ENCODE measurements around the gene ATRNL1. TPM values are rescaled to one million over a fixed set of nuclear protein-coding genes. Genes with fewer than 3 reads are reported as not detected.

Gene ATRNL1
- total RNA-seq, 1 experiment from 2014 or later = not detected

DNA sequence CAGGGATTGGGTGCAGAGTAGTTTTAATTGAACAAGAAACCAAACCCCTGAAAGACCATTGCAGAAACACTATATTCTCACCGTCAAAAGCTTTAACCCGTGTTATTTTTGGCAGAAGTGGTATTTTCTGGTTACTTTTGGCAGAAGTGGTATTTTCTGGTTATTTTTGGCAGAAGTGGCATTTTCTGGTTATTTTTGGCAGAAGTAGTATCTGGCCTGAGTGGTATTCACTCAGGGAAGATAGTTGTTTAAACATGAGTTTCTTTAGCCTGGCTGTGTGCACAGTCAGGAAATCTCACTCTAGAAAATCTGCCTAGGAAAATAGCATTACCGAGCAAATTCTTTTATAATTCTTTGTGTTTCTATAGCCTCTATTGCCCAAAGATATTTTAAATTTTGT lies 857.2 kb downstream of the ATRNL1 start:
- CTCF ChIA-PET = interaction anchor here (0.6 to 2.0 kb wide), 6 partner anchors 8 to 434 kb away, joined by 3 to 12 read pairs (median 4); no protein-coding TSS in a partner anchor

DNA sequence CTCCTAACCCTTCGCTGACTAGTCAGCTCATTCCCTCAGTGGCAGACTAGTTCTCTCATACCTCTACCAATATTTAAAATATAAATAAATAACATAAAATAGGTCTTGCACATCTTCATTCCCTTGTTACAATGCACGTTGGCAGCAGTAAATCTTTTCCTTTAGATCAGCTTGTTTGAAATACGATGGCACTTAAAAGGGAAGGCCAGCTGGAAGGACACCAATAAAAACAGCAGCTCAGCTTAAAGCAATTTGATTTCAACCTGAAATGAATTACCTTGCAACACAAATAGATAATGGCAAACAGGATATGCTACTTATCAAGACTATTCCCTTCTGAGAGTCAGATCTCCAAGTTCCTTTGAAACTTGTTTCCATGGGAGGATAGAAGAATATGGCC lies 858.1 kb downstream of the ATRNL1 start:
- intact Hi-C loops (cut with micrococcal nuclease) = no loop called here
- Mint-ChIP-seq H3K27me3 (ENCODE audit: insufficient read depth, unreplicated experiment) (no peaks in the 10 kb centered on the region), H3K4me1 (ENCODE audit: insufficient read depth, unreplicated experiment) (peaks cover 14% of the 10 kb centered on the region), H3K9me3 (ENCODE audit: unreplicated experiment) (no peaks in the 10 kb centered on the region), H3K36me3 (ENCODE audit: insufficient read depth, unreplicated experiment) (no peaks in the 10 kb centered on the region), H3K27ac (ENCODE audit: low read depth, unreplicated experiment) (no peak overlapping the region), H3K4me3 (ENCODE audit: unreplicated experiment) (no peak overlapping the region)
- CTCF ChIA-PET = interaction anchor here (0.7 to 1.3 kb wide), 3 partner anchors 17 to 435 kb away, joined by 3 to 6 read pairs (median 4); no protein-coding TSS in a partner anchor
- DNase-seq (ENCODE audit: unreplicated experiment) = peak; percentile 63
- POLR2A ChIA-PET = interaction anchor here (0.7 kb wide), 1 partner anchor 259 kb away, joined by 4 read pairs; no protein-coding TSS in a partner anchor
- no peak for TF ChIP-seq CTCF (IDR thresholded peaks at IDR 0.05; ENCODE audit: unreplicated experiment)
- BruUV-seq (replicated peaks) = no TSS peak

More for the DNA sequence above, 857.2 kb downstream of the ATRNL1 start:
- peak; percentile 67 for DNase-seq (ENCODE audit: unreplicated experiment)
- H3K36me3 Mint-ChIP-seq (ENCODE audit: insufficient read depth, unreplicated experiment) = no peaks in the 10 kb centered on the region
- POLR2A ChIA-PET = no interaction called here
- peaks cover 14% of the 10 kb centered on the region for H3K4me1 Mint-ChIP-seq (ENCODE audit: insufficient read depth, unreplicated experiment)
- H3K27me3 Mint-ChIP-seq (ENCODE audit: insufficient read depth, unreplicated experiment) = no peaks in the 10 kb centered on the region
- intact Hi-C loops (cut with micrococcal nuclease) = no loop called here
- no peak overlapping the region for H3K4me3 Mint-ChIP-seq (ENCODE audit: unreplicated experiment)
- no peak for TF ChIP-seq CTCF (IDR thresholded peaks at IDR 0.05; ENCODE audit: unreplicated experiment)
- no TSS peak for BruUV-seq (replicated peaks)
- no peak overlapping the region for H3K27ac Mint-ChIP-seq (ENCODE audit: low read depth, unreplicated experiment)
- no peaks in the 10 kb centered on the region for H3K9me3 Mint-ChIP-seq (ENCODE audit: unreplicated experiment)

- Mint-ChIP-seq H3K9me3 (ENCODE audit: unreplicated experiment) (no peaks in the 10 kb centered on the region), H3K4me1 (ENCODE audit: insufficient read depth, unreplicated experiment) (peaks cover 14% of the 10 kb centered on the region), H3K27me3 (ENCODE audit: insufficient read depth, unreplicated experiment) (no peaks in the 10 kb centered on the region), H3K4me3 (ENCODE audit: unreplicated experiment) (no peak overlapping the region), H3K36me3 (ENCODE audit: insufficient read depth, unreplicated experiment) (no peaks in the 10 kb centered on the region), H3K27ac (ENCODE audit: low read depth, unreplicated experiment) (no peak overlapping the region)
- CTCF ChIA-PET = no interaction called here
- POLR2A ChIA-PET = interaction anchor here (0.6 kb wide), 1 partner anchor 147 kb away, joined by 3 read pairs; no protein-coding TSS in a partner anchor
- TF ChIP-seq CTCF (IDR thresholded peaks at IDR 0.05; ENCODE audit: unreplicated experiment) = no peak
- DNase-seq (ENCODE audit: unreplicated experiment) = no peak
- no TSS peak for BruUV-seq (replicated peaks)
- intact Hi-C loops (cut with micrococcal nuclease) = no loop called here
Measured at GRCh38 chr10:115953281-115953680, 860.1 kb downstream of the ATRNL1 start.

GRCh38 chr10:115953968-115954367 lies 860.8 kb downstream of the ATRNL1 start:
- H3K9me3 Mint-ChIP-seq (ENCODE audit: unreplicated experiment) = no peaks in the 10 kb centered on the region
- no peaks in the 10 kb centered on the region for H3K27me3 Mint-ChIP-seq (ENCODE audit: insufficient read depth, unreplicated experiment)
- no peak overlapping the region for H3K27ac Mint-ChIP-seq (ENCODE audit: low read depth, unreplicated experiment)
- ChIA-PET POLR2A (no interaction called here), CTCF (interaction anchor here (0.6 kb wide), 1 partner anchor 184 kb away, joined by 3 read pairs; no protein-coding TSS in a partner anchor)
- peaks cover 14% of the 10 kb centered on the region for H3K4me1 Mint-ChIP-seq (ENCODE audit: insufficient read depth, unreplicated experiment)
- TF ChIP-seq CTCF (IDR thresholded peaks at IDR 0.05; ENCODE audit: unreplicated experiment) = no peak
- H3K4me3 Mint-ChIP-seq (ENCODE audit: unreplicated experiment) = no peak overlapping the region
- no peaks in the 10 kb centered on the region for H3K36me3 Mint-ChIP-seq (ENCODE audit: insufficient read depth, unreplicated experiment)
- DNase-seq (ENCODE audit: unreplicated experiment) = no peak
- no TSS peak for BruUV-seq (replicated peaks)
- intact Hi-C loops (cut with micrococcal nuclease) = no loop called here
